HepG2 (cell line): ENCODE measurements around the gene C9orf50. TPM values are rescaled to one million over a fixed set of nuclear protein-coding genes. Genes with fewer than 3 reads are reported as not detected.

ENCODE experiments used
- BORCS8-MEF2B ChIP-seq: sonication (generic); formaldehyde crosslinking; IDR thresholded peaks from 2 replicates; pipeline ENCODE4 v1.8.0; 2022; ENCODE audit warnings: mild to moderate bottlenecking, missing genetic modification reagents
- CBFB ChIP-seq: sonication (generic); formaldehyde crosslinking; IDR thresholded peaks from 2 replicates; pipeline ENCODE4 v1.4.0; 2020; ENCODE audit warnings: missing genetic modification reagents
- CHD4 ChIP-seq: fragments of 200-600 bp; sonication (generic); IDR thresholded peaks from 2 replicates; pipeline ENCODE4 v1.7.0; 2017; ENCODE audit warnings: mild to moderate bottlenecking, low read length, borderline replicate concordance
- HMGXB4 ChIP-seq, 2 experiments: sonication (generic) in 1 of 2; formaldehyde crosslinking in 1 of 2; IDR thresholded peaks; 2 replicates each; pipeline versions ENCODE4 v1.4.0 to v1.6.1; 2018 to 2020; ENCODE audit warnings: missing genetic modification reagents in 2 of 2, borderline replicate concordance in 1 of 2, low read depth in 1 of 2, mild to moderate bottlenecking in 1 of 2, missing biosample characterization in 1 of 2
- HNRNPL ChIP-seq: fragments of 200-400 bp; formaldehyde crosslinking; IDR thresholded peaks from 2 replicates; pipeline ENCODE4 v1.6.1; 2017; ENCODE audit warnings: mild to moderate bottlenecking, low read depth, low read length
- KDM5A ChIP-seq: fragments of 200-600 bp; sonication (generic); IDR thresholded peaks from 2 replicates; pipeline ENCODE4 v1.7.0; 2018; ENCODE audit warnings: antibody characterized with exemption, mild to moderate bottlenecking, low read length, borderline replicate concordance
- MTERF4 ChIP-seq: sonication (generic); formaldehyde crosslinking; IDR thresholded peaks from 2 replicates; pipeline ENCODE4 v1.8.0; 2023; ENCODE audit warnings: mild to moderate bottlenecking, missing genetic modification reagents
- PATZ1 ChIP-seq: sonication (generic); formaldehyde crosslinking; IDR thresholded peaks from 2 replicates; pipeline ENCODE4 v1.4.0; 2020; ENCODE audit warnings: missing genetic modification reagents
- RAD21 ChIP-seq: fragments of 450-650 bp; formaldehyde crosslinking; IDR thresholded peaks from 2 replicates; pipeline ENCODE4 v1.5.0; 2020; ENCODE audit warnings: mild to moderate bottlenecking
- RCOR2 ChIP-seq: IDR thresholded peaks from 2 replicates; pipeline ENCODE4 v1.6.1; 2016; ENCODE audit warnings: missing biosample characterization, missing genetic modification reagents
- REPIN1 ChIP-seq: sonication (generic); formaldehyde crosslinking; IDR thresholded peaks from 2 replicates; pipeline ENCODE4 v1.8.0; 2022; ENCODE audit warnings: missing genetic modification reagents, low read depth, mild to moderate bottlenecking, borderline replicate concordance
- SMC3 ChIP-seq: IDR thresholded peaks from 2 replicates; pipeline ENCODE4 v1.6.1; 2011; ENCODE audit warnings: low read length, improper control_type of control experiment
- SP1 ChIP-seq, 2 experiments: fragments of 450-650 bp in 1 of 2; sonication (generic) in 1 of 2; formaldehyde crosslinking in 1 of 2; IDR thresholded peaks; 2 replicates each; pipeline versions ENCODE4 v1.4.0 to v1.6.1; 2016 to 2020; ENCODE audit warnings: missing genetic modification reagents in 1 of 2
- TAF15 ChIP-seq: fragments of 200-400 bp; formaldehyde crosslinking; IDR thresholded peaks from one replicate; pipeline ENCODE4 v1.6.1; 2018; ENCODE audit warnings: mild to moderate bottlenecking, low read depth, low read length; ENCODE audit not compliant: poor library complexity, severe bottlenecking
- TCF12 ChIP-seq, 2 experiments: fragments of 450-650 bp in 1 of 2; sonication (generic) in 1 of 2; formaldehyde crosslinking in 1 of 2; IDR thresholded peaks; 2 replicates each; pipeline versions ENCODE4 v1.6.1 to v1.8.0; 2017 to 2022; ENCODE audit warnings: antibody characterized with exemption in 1 of 2, mild to moderate bottlenecking in 1 of 2, missing genetic modification reagents in 1 of 2, moderate library complexity in 1 of 2
- THAP11 ChIP-seq: IDR thresholded peaks from 2 replicates; pipeline ENCODE4 v1.6.1; 2016; ENCODE audit warnings: missing biosample characterization, missing genetic modification reagents
- TMF1 ChIP-seq: sonication (generic); formaldehyde crosslinking; IDR thresholded peaks from 2 replicates; pipeline ENCODE4 v1.8.1; 2022; ENCODE audit warnings: low read depth, missing genetic modification reagents
- ZBTB34 ChIP-seq: sonication (generic); formaldehyde crosslinking; IDR thresholded peaks from 2 replicates; pipeline ENCODE4 v1.8.0; 2022; ENCODE audit warnings: mild to moderate bottlenecking, missing genetic modification reagents
- ZBTB38 ChIP-seq: sonication (generic); formaldehyde crosslinking; IDR thresholded peaks from 2 replicates; pipeline ENCODE4 v1.5.1; 2020; ENCODE audit warnings: mild to moderate bottlenecking, missing genetic modification reagents
- ZFY ChIP-seq: sonication (generic); formaldehyde crosslinking; IDR thresholded peaks from 2 replicates; pipeline ENCODE4 v1.4.0; 2020; ENCODE audit warnings: missing genetic modification reagents
- ZNF652 ChIP-seq: IDR thresholded peaks from 2 replicates; pipeline ENCODE4 v1.6.1; 2016; ENCODE audit warnings: low read depth, borderline replicate concordance
- ZSCAN22 ChIP-seq: sonication (generic); formaldehyde crosslinking; IDR thresholded peaks from 2 replicates; pipeline ENCODE4 v1.4.0; 2020; ENCODE audit warnings: mild to moderate bottlenecking, missing genetic modification reagents
- polyA plus RNA-seq, 8 experiments: library from polyadenylated mRNA; depleted of rRNA in 3 of 8; stranded (reverse) in 7 of 8; unstranded in 1 of 8; fragments of >200 nt; fragmentation: Illumina TruSeq in 4 of 8; extraction: Trizol in 4 of 8; gene quantifications; 2 replicates each; pipeline versions ENCODE4 v1.2.1 to v1.2.3, GENCODE V29; 2011 to 2016; ENCODE audit warnings: low read depth in 4 of 8, missing spikeins in 1 of 8, mixed read lengths in 1 of 8; ENCODE audit not compliant: insufficient read depth in 1 of 8
- total RNA-seq, 5 experiments: library from RNA; depleted of rRNA; stranded (reverse); fragments of >200 nt; fragmentation: Illumina TruSeq; extraction: Trizol; gene quantifications; 2 replicates each; pipeline ENCODE4 v1.2.3, GENCODE V29; 2016; ENCODE audit warnings: low read depth in 1 of 5

Gene C9orf50
- total and polyA plus RNA-seq, 2 of the 13 experiments (the other 11 are each of a cell fraction or from before 2014, with no cell fraction given), result not detected

- TF ChIP-seq KDM5A (peak; percentile 47; the same call in 1 of the 2 replicates), ZFY (peak; percentile 48), ZNF652 (no peak), RAD21 (CRISPR knock-in tag) (peak; percentile 100), SMC3 (peak; percentile 26; the same call in 1 of the 2 replicates), TCF12 (IDR thresholded peaks at IDR 0.05) (no peak), TCF12 (CRISPR knock-in tag; IDR thresholded peaks at IDR 0.05) (0 out of 2 replicates have a peak, but pooled peaks have one; percentile 27), THAP11 (0 out of 2 replicates have a peak, but pooled peaks have one; percentile 11), ZBTB34 (CRISPR knock-in tag) (no peak), MTERF4 (peak; percentile 86; the same call in 1 of the 2 replicates), REPIN1 (CRISPR knock-in tag) (no peak), TAF15 (peak; percentile 75), BORCS8-MEF2B (CRISPR knock-in tag) (peak; percentile 43), ZBTB38 (peak; percentile 72; the same call in 1 of the 2 replicates), ZSCAN22 (CRISPR knock-in tag) (0 out of 2 replicates have a peak, but pooled peaks have one; percentile 61), CBFB (peak; percentile 44; the same call in 1 of the 2 replicates), TMF1 (CRISPR knock-in tag) (0 out of 2 replicates have a peak, but pooled peaks have one; percentile 12), SP1 (IDR thresholded peaks at IDR 0.05) (no peak), SP1 (CRISPR knock-in tag; IDR thresholded peaks at IDR 0.05) (no peak), RCOR2 (CRISPR knock-in tag) (no peak), HNRNPL (peak; percentile 50; the same call in 1 of the 2 replicates), PATZ1 (CRISPR knock-in tag) (peak; percentile 67), CHD4 (peak; percentile 78; the same call in 1 of the 2 replicates), HMGXB4 (CRISPR knock-in tag; IDR thresholded peaks at IDR 0.05; ENCODE audit: borderline replicate concordance in 1 of 2, low read depth in 1 of 2) (peak; percentile 25 to 71; a peak in 2 of 4 replicates)
Measured at GRCh38 chr9:129610473-129611306, 10.2 kb downstream of the C9orf50 start (continued).
